Lower leg skin (tissue), 3 donors: ENCODE data around the gene MVP.
"Not testable (repeated sequence)": the region's sequence is repeated elsewhere in the genome, so short reads cannot be mapped to it uniquely, and the experiment has no call there.

Experiments
- POLR2A ChIP-seq, 2 donors: fragments of 450-650 bp; IDR thresholded peaks; one replicate each; pipeline ENCODE4 v1.6.1; 2016 to 2017; ENCODE audit warnings: antibody characterized with exemption in 2 of 2, mild to moderate bottlenecking in 1 of 2, moderate library complexity in 1 of 2
- TF ChIP-seq, protein P1 (sequence below), 3 donors: fragments of 450-650 bp; IDR thresholded peaks; one replicate each; pipeline ENCODE4 v1.5.1; 2016; ENCODE audit warnings: antibody characterized with exemption in 3 of 3, mild to moderate bottlenecking in 3 of 3, moderate library complexity in 2 of 3

DNA sequence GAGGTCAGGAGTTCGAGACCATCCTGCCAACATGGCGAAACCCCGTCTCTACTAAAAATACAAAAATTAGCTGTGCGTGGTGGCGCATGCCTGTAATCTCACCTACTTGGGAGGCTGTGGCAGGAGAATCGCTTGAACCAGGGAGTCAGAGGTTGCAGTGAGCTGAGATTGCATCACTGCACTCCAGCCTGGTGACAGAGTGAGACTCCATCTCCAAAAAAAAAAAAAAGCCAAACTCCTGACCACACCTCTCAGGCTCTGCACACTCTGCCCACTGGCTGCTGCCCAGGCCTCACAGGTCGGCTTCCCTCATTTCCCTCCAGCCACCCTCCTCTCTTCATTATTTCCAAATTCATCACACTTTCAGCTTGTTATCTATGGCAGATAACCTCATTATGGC lies 47.9 kb upstream of the MVP start:
- TF ChIP-seq, protein P1, sequence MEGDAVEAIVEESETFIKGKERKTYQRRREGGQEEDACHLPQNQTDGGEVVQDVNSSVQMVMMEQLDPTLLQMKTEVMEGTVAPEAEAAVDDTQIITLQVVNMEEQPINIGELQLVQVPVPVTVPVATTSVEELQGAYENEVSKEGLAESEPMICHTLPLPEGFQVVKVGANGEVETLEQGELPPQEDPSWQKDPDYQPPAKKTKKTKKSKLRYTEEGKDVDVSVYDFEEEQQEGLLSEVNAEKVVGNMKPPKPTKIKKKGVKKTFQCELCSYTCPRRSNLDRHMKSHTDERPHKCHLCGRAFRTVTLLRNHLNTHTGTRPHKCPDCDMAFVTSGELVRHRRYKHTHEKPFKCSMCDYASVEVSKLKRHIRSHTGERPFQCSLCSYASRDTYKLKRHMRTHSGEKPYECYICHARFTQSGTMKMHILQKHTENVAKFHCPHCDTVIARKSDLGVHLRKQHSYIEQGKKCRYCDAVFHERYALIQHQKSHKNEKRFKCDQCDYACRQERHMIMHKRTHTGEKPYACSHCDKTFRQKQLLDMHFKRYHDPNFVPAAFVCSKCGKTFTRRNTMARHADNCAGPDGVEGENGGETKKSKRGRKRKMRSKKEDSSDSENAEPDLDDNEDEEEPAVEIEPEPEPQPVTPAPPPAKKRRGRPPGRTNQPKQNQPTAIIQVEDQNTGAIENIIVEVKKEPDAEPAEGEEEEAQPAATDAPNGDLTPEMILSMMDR (IDR thresholded peaks at IDR 0.05), result not testable (repeated sequence)
- TF ChIP-seq POLR2A (IDR thresholded peaks at IDR 0.05), result not testable (repeated sequence)
